DND-41 (cell line): Measurements from ENCODE around the gene MAST2.

Experiments
- EZH2 ChIP-seq: IDR thresholded peaks from 3 replicates; pipeline ENCODE4 v1.6.1; 2012; ENCODE audit warnings: borderline replicate concordance, low read depth, mild to moderate bottlenecking, moderate library complexity, low read length, inconsistent platforms; ENCODE audit not compliant: severe bottlenecking
- TF ChIP-seq, protein P1 (sequence below): IDR thresholded peaks from 2 replicates; pipeline ENCODE4 v1.5.1; 2012; ENCODE audit warnings: borderline replicate concordance, low read length, moderate library complexity, mild to moderate bottlenecking; ENCODE audit not compliant: poor library complexity, severe bottlenecking; ENCODE audit errors: extremely low read depth

DNA sequence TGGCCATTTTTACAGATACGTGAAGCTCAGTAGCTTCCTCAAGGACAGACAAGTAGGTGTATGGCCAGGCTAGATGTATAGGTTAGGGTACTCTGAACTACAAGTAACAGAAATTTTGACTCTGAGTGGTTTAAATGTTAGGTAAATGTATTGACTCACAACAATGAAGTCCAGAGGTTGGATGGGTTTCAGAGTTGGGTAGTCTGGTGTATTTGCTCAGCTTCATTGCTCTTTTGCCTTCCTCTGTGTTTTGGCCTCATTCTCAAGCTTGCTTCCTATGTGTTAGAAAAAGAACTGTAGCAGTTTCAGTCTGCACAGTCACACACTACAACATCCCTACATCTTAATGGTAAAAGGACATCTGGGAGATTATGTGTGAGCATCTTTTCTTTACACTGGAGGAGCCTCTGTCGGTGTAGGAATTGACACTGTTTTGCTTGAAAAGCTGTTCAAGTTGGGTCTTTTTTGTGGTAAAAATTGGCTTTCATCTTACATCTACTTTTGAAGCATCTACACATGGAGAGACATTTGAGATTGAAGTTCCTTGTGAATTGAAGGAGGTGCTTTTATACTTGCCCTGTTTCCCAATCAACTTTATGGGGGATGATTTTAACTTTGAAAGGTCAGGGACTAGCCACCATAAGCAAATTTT lies 64.4 kb downstream of the MAST2 start:
- TF ChIP-seq, protein P1, sequence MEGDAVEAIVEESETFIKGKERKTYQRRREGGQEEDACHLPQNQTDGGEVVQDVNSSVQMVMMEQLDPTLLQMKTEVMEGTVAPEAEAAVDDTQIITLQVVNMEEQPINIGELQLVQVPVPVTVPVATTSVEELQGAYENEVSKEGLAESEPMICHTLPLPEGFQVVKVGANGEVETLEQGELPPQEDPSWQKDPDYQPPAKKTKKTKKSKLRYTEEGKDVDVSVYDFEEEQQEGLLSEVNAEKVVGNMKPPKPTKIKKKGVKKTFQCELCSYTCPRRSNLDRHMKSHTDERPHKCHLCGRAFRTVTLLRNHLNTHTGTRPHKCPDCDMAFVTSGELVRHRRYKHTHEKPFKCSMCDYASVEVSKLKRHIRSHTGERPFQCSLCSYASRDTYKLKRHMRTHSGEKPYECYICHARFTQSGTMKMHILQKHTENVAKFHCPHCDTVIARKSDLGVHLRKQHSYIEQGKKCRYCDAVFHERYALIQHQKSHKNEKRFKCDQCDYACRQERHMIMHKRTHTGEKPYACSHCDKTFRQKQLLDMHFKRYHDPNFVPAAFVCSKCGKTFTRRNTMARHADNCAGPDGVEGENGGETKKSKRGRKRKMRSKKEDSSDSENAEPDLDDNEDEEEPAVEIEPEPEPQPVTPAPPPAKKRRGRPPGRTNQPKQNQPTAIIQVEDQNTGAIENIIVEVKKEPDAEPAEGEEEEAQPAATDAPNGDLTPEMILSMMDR: no peak
- no peak for TF ChIP-seq EZH2
